Measurements from ENCODE around the gene SBF1. TPM values are rescaled to one million over a fixed set of nuclear protein-coding genes. Genes with fewer than 3 reads are reported as not detected.
"Not testable (repeated sequence)": the region's sequence is repeated elsewhere in the genome, so short reads cannot be mapped to it uniquely, and the experiment has no call there.

SBF1 gene
- total RNA-seq, 1 experiment from 2014 or later = 100 TPM

- no peak for DNase-seq
- H3K4me1 ChIP-seq = no peaks in the 10 kb centered on the region
- no peak overlapping the region for H3K27ac ChIP-seq
- no peaks in the 10 kb centered on the region for H3K9me3 ChIP-seq (replicated peaks)
- no peak overlapping the region for H3K4me3 ChIP-seq
- H3K27me3 ChIP-seq = no peaks in the 10 kb centered on the region
- H3K36me3 ChIP-seq = peaks cover 86% of the 10 kb centered on the region
Measured at GRCh38 chr22:50425179-50425916, 49.5 kb downstream of the SBF1 start.

GRCh38 chr22:50423956-50424355, 50.9 kb downstream of the SBF1 start:
- Histone ChIP-seq H3K4me3 (no peak overlapping the region), H3K36me3 (peaks cover 86% of the 10 kb centered on the region), H3K9me3 (replicated peaks) (no peaks in the 10 kb centered on the region), H3K27me3 (no peaks in the 10 kb centered on the region), H3K4me1 (no peaks in the 10 kb centered on the region), H3K27ac (no peak overlapping the region)
- DNase-seq = no peak

GRCh38 chr22:50422961-50423815, 51.6 kb downstream of the SBF1 start:
- no peaks in the 10 kb centered on the region for H3K9me3 ChIP-seq (replicated peaks)
- H3K27me3 ChIP-seq = no peaks in the 10 kb centered on the region
- H3K36me3 ChIP-seq = peaks cover 83% of the 10 kb centered on the region
- H3K4me1 ChIP-seq = no peaks in the 10 kb centered on the region
- no peak overlapping the region for H3K4me3 ChIP-seq
- no peak overlapping the region for H3K27ac ChIP-seq
- no peak for DNase-seq

GRCh38 chr22:50422046-50422445, 52.8 kb downstream of the SBF1 start:
- Histone ChIP-seq H3K27ac (no peak overlapping the region), H3K36me3 (peaks cover 82% of the 10 kb centered on the region), H3K9me3 (replicated peaks) (no peaks in the 10 kb centered on the region), H3K4me1 (no peaks in the 10 kb centered on the region), H3K27me3 (no peaks in the 10 kb centered on the region), H3K4me3 (no peak overlapping the region)
- DNase-seq = no peak

- DNase-seq = no peak
- no peaks in the 10 kb centered on the region for H3K9me3 ChIP-seq (replicated peaks)
- no peaks in the 10 kb centered on the region for H3K4me1 ChIP-seq
- H3K4me3 ChIP-seq = no peak overlapping the region
- peaks cover 86% of the 10 kb centered on the region for H3K36me3 ChIP-seq
- H3K27me3 ChIP-seq = no peaks in the 10 kb centered on the region
- H3K27ac ChIP-seq = no peak overlapping the region
Measured at GRCh38 chr22:50420581-50420980, 54.3 kb downstream of the SBF1 start.

GRCh38 chr22:50420015-50420414, 54.8 kb downstream of the SBF1 start:
- no peak for DNase-seq
- no peaks in the 10 kb centered on the region for H3K9me3 ChIP-seq (replicated peaks)
- peaks cover 85% of the 10 kb centered on the region for H3K36me3 ChIP-seq
- no peak overlapping the region for H3K27ac ChIP-seq
- H3K4me1 ChIP-seq = no peaks in the 10 kb centered on the region
- no peaks in the 10 kb centered on the region for H3K27me3 ChIP-seq
- H3K4me3 ChIP-seq = no peak overlapping the region

GRCh38 chr22:50419116-50419515, 55.7 kb downstream of the SBF1 start:
- no peak for DNase-seq
- peaks cover 89% of the 10 kb centered on the region for H3K36me3 ChIP-seq

GRCh38 chr22:50418624-50419023, 56.2 kb downstream of the SBF1 start:
- H3K36me3 ChIP-seq = peaks cover 89% of the 10 kb centered on the region
- H3K9me3 ChIP-seq (replicated peaks) = no peaks in the 10 kb centered on the region
- DNase-seq = no peak
- no peak overlapping the region for H3K27ac ChIP-seq
- H3K4me3 ChIP-seq = no peak overlapping the region
- H3K27me3 ChIP-seq = no peaks in the 10 kb centered on the region
- H3K4me1 ChIP-seq = no peaks in the 10 kb centered on the region

More at GRCh38 chr22:50419116-50419515, 55.7 kb downstream of the SBF1 start:
- H3K9me3 ChIP-seq (replicated peaks) = no peaks in the 10 kb centered on the region
- H3K4me1 ChIP-seq = no peaks in the 10 kb centered on the region
- no peaks in the 10 kb centered on the region for H3K27me3 ChIP-seq
- no peak overlapping the region for H3K4me3 ChIP-seq
- H3K27ac ChIP-seq = no peak overlapping the region

GRCh38 chr22:50417411-50418210, 57.2 kb downstream of the SBF1 start:
- Histone ChIP-seq H3K27ac (no peak overlapping the region), H3K36me3 (peaks cover 85% of the 10 kb centered on the region), H3K27me3 (no peaks in the 10 kb centered on the region), H3K9me3 (replicated peaks) (no peaks in the 10 kb centered on the region), H3K4me1 (no peaks in the 10 kb centered on the region), H3K4me3 (no peak overlapping the region)
- DNase-seq = no peak

GRCh38 chr22:50416996-50417395, 57.8 kb downstream of the SBF1 start:
- Histone ChIP-seq H3K36me3 (peaks cover 83% of the 10 kb centered on the region), H3K27me3 (no peaks in the 10 kb centered on the region), H3K27ac (no peak overlapping the region), H3K9me3 (replicated peaks) (no peaks in the 10 kb centered on the region), H3K4me1 (no peaks in the 10 kb centered on the region), H3K4me3 (no peak overlapping the region)
- DNase-seq = no peak

- H3K4me1 ChIP-seq = no peaks in the 10 kb centered on the region
- no peak overlapping the region for H3K27ac ChIP-seq
- H3K9me3 ChIP-seq (replicated peaks) = no peaks in the 10 kb centered on the region
- H3K4me3 ChIP-seq = no peak overlapping the region
- no peaks in the 10 kb centered on the region for H3K27me3 ChIP-seq
- peaks cover 75% of the 10 kb centered on the region for H3K36me3 ChIP-seq
- DNase-seq = no peak
Measured at GRCh38 chr22:50415426-50415825, 59.4 kb downstream of the SBF1 start.

- Histone ChIP-seq H3K27ac (no peak overlapping the region), H3K36me3 (peaks cover 73% of the 10 kb centered on the region), H3K9me3 (replicated peaks) (no peaks in the 10 kb centered on the region), H3K4me3 (no peak overlapping the region), H3K27me3 (no peaks in the 10 kb centered on the region), H3K4me1 (no peaks in the 10 kb centered on the region)
- no peak for DNase-seq
Measured at GRCh38 chr22:50414476-50415248, 60.2 kb downstream of the SBF1 start.

GRCh38 chr22:50408954-50409353, 65.9 kb downstream of the SBF1 start:
- H3K36me3 ChIP-seq = peaks cover 53% of the 10 kb centered on the region
- not testable (repeated sequence) for H3K27me3 ChIP-seq; H3K4me3 ChIP-seq; H3K27ac ChIP-seq; DNase-seq; H3K4me1 ChIP-seq; H3K9me3 ChIP-seq (replicated peaks)

GRCh38 chr22:50408311-50408710, 66.5 kb downstream of the SBF1 start:
- H3K4me1 ChIP-seq = peaks cover 5% of the 10 kb centered on the region; the same call in 1 of the 2 replicates
- H3K4me3 ChIP-seq = no peak overlapping the region
- H3K36me3 ChIP-seq = peaks cover 47% of the 10 kb centered on the region
- DNase-seq = no peak
- no peaks in the 10 kb centered on the region for H3K27me3 ChIP-seq
- no peak overlapping the region for H3K27ac ChIP-seq
- no peaks in the 10 kb centered on the region for H3K9me3 ChIP-seq (replicated peaks)
